Measurements from ENCODE around the gene REEP3.

Gene REEP3

GRCh38 chr10:63515002-63515763, 6.0 kb upstream of the REEP3 start:
- DNase-seq = no peak

GRCh38 chr10:63516207-63516606, 5.0 kb upstream of the REEP3 start:
- no peak for DNase-seq

- no peak for DNase-seq
Observed at GRCh38 chr10:63518690-63519288, 2.4 kb upstream of the REEP3 start.

- DNase-seq = peak; percentile 49
Observed at GRCh38 chr10:63521416-63522276, 445 bp downstream of the REEP3 start.

- DNase-seq = no peak
Observed at GRCh38 chr10:63522277-63522687, 1.1 kb downstream of the REEP3 start.

- no peak for DNase-seq
Observed at GRCh38 chr10:63522995-63523394, 1.8 kb downstream of the REEP3 start.

- no peak for DNase-seq
Observed at GRCh38 chr10:63525021-63525420, 3.8 kb downstream of the REEP3 start.

- no peak for DNase-seq
Observed at GRCh38 chr10:63527401-63527800, 6.2 kb downstream of the REEP3 start.

- DNase-seq = no peak
Observed at GRCh38 chr10:63528084-63528744, 7.0 kb downstream of the REEP3 start.

- DNase-seq = no peak
Observed at GRCh38 chr10:63530409-63530808, 9.2 kb downstream of the REEP3 start.

- no peak for DNase-seq
Observed at GRCh38 chr10:63534723-63535122, 13.5 kb downstream of the REEP3 start.

- no peak for DNase-seq
Observed at GRCh38 chr10:63536698-63537097, 15.5 kb downstream of the REEP3 start.

- DNase-seq = no peak
Observed at GRCh38 chr10:63537536-63537935, 16.3 kb downstream of the REEP3 start.

- no peak for DNase-seq
Observed at GRCh38 chr10:63539377-63539776, 18.2 kb downstream of the REEP3 start.

- DNase-seq = no peak
Observed at GRCh38 chr10:63539994-63540393, 18.8 kb downstream of the REEP3 start.

GRCh38 chr10:63542835-63543575, 21.8 kb downstream of the REEP3 start:
- DNase-seq = no peak

GRCh38 chr10:63543576-63543962, 22.4 kb downstream of the REEP3 start:
- no peak for DNase-seq

- DNase-seq = no peak
Observed at GRCh38 chr10:63544418-63544817, 23.2 kb downstream of the REEP3 start.

GRCh38 chr10:63547628-63548360, 26.6 kb downstream of the REEP3 start:
- DNase-seq = no peak

GRCh38 chr10:63548860-63549259, 27.7 kb downstream of the REEP3 start:
- no peak for DNase-seq

- DNase-seq = no peak
Observed at GRCh38 chr10:63549810-63550209, 28.6 kb downstream of the REEP3 start.

GRCh38 chr10:63553031-63553430, 31.8 kb downstream of the REEP3 start:
- no peak for DNase-seq
